22Rv1 (cell line): ENCODE measurements around the gene PPP1R12B.
"Not testable (repeated sequence)": the region's sequence is repeated elsewhere in the genome, so short reads cannot be mapped to it uniquely, and the experiment has no call there.

ENCODE experiments used
- ZFX ChIP-seq: fragments of 450-650 bp; IDR thresholded peaks from 2 replicates; pipeline ENCODE4 v1.6.1; 2017; ENCODE audit warnings: antibody characterized with exemption, borderline replicate concordance
- TF ChIP-seq, protein P1 (sequence below): fragments of 450-650 bp; IDR thresholded peaks from 2 replicates; pipeline ENCODE4 v1.5.1; 2017; ENCODE audit warnings: mild to moderate bottlenecking

DNA sequence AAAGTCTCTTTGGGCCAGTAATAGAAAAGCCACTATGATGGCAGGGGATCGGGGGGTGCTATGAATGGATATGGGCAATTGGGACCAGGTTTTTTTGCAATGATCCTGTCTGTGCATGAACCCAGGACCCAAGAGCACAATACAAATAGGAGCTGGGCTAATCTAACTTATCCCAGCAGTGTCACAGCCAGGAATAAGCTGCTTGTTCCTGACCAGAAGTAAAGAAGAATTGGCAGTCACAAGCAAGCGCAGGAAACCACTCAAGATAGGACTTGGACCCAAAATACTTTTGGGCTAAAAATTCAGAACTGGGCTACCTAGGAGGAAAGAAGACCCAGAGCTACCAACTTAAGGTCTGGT, 172.3 kb downstream of the PPP1R12B start:
- TF ChIP-seq, protein P1, sequence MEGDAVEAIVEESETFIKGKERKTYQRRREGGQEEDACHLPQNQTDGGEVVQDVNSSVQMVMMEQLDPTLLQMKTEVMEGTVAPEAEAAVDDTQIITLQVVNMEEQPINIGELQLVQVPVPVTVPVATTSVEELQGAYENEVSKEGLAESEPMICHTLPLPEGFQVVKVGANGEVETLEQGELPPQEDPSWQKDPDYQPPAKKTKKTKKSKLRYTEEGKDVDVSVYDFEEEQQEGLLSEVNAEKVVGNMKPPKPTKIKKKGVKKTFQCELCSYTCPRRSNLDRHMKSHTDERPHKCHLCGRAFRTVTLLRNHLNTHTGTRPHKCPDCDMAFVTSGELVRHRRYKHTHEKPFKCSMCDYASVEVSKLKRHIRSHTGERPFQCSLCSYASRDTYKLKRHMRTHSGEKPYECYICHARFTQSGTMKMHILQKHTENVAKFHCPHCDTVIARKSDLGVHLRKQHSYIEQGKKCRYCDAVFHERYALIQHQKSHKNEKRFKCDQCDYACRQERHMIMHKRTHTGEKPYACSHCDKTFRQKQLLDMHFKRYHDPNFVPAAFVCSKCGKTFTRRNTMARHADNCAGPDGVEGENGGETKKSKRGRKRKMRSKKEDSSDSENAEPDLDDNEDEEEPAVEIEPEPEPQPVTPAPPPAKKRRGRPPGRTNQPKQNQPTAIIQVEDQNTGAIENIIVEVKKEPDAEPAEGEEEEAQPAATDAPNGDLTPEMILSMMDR, result not testable (repeated sequence)
- TF ChIP-seq ZFX, result not testable (repeated sequence)
